ENCODE results near the gene C1orf105. TPM values are rescaled to one million over a fixed set of nuclear protein-coding genes. Genes with fewer than 3 reads are reported as not detected.

The C1orf105 gene
- total and polyA plus RNA-seq, 10 of the 15 experiments (the other 5 are each of a cell fraction or from before 2014, with no cell fraction given), result not detected

DNA sequence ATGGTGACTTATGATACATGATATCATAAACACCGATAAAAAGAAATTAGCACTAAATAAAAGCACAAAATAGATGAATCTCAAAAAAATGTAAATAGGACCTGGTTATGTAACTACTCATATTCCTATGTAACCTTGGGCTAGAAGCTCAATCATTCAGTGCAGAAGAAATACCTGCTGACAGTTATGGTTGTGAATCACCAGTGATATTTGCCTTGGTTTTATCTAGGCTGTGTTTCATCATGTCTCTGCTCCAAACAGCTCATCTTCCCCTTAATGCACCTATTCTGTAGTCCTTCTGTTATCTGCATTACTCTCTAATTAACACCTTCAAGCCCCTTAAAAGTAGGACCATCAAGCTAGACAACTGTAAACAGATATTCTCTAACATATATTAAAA lies 39.7 kb downstream of the C1orf105 start (continued):
- TF ChIP-seq RAD21 (IDR thresholded peaks at IDR 0.05; ENCODE audit: insufficient read depth, low read depth, low read length) (no peak), NFIC (IDR thresholded peaks at IDR 0.05; ENCODE audit: low read depth, low read length) (no peak), CHD2 (IDR thresholded peaks at IDR 0.05; ENCODE audit: borderline replicate concordance, low read depth, low read length) (no peak)
- TF ChIP-seq, protein P1, sequence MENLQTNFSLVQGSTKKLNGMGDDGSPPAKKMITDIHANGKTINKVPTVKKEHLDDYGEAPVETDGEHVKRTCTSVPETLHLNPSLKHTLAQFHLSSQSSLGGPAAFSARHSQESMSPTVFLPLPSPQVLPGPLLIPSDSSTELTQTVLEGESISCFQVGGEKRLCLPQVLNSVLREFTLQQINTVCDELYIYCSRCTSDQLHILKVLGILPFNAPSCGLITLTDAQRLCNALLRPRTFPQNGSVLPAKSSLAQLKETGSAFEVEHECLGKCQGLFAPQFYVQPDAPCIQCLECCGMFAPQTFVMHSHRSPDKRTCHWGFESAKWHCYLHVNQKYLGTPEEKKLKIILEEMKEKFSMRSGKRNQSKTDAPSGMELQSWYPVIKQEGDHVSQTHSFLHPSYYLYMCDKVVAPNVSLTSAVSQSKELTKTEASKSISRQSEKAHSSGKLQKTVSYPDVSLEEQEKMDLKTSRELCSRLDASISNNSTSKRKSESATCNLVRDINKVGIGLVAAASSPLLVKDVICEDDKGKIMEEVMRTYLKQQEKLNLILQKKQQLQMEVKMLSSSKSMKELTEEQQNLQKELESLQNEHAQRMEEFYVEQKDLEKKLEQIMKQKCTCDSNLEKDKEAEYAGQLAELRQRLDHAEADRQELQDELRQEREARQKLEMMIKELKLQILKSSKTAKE (IDR thresholded peaks at IDR 0.05; ENCODE audit: low read depth, poor library complexity, severe bottlenecking), result no peak

GRCh38 chr1:172460887-172461315 lies 40.4 kb downstream of the C1orf105 start:
- no peaks in the 10 kb centered on the region for H3K4me1 ChIP-seq (ENCODE audit: control insufficient read depth, insufficient read depth, low read length)
- H3K9ac ChIP-seq (ENCODE audit: control insufficient read depth, insufficient read depth, low read length), result no peak overlapping the region
- ChIA-PET RAD21 (ENCODE audit: unreplicated experiment) (interaction anchor here (1.3 kb wide), 1 partner anchor 10 kb away, joined by 3 read pairs; no protein-coding TSS in a partner anchor), POLR2A (no interaction called here), SMC1A (ENCODE audit: uncharacterized antibody, unreplicated experiment) (no interaction called here), CTCF (interaction anchor here (1.1 to 1.3 kb wide), 3 partner anchors 11 to 266 kb away, joined by 3 read pairs; no protein-coding TSS in a partner anchor)
- H3K27ac ChIP-seq (ENCODE audit: control insufficient read depth, insufficient read depth), result no peak overlapping the region
- H3K4me3 ChIP-seq, result no peak overlapping the region
- DNase-seq (ENCODE audit: low read depth, low spot score), result no peak
- 100% methylated on average over 1 of the region's 1 CpG for WGBS (ENCODE audit: insufficient coverage, insufficient replicate concordance, low lambda C conversion rate, missing lambda C conversion rate)
- ATAC-seq, result no peak
- intact Hi-C loops (cut with micrococcal nuclease; ENCODE audit: unreplicated experiment) (no loop called here), in situ Hi-C loops (cut with MboI) (no loop called here)
- no peak for TF ChIP-seq PAX5 (IDR thresholded peaks at IDR 0.05; ENCODE audit: borderline replicate concordance, low read depth, low read length)
- no peak for TF ChIP-seq CREB1 (IDR thresholded peaks at IDR 0.05; ENCODE audit: low read depth)
- TF ChIP-seq, protein P2, sequence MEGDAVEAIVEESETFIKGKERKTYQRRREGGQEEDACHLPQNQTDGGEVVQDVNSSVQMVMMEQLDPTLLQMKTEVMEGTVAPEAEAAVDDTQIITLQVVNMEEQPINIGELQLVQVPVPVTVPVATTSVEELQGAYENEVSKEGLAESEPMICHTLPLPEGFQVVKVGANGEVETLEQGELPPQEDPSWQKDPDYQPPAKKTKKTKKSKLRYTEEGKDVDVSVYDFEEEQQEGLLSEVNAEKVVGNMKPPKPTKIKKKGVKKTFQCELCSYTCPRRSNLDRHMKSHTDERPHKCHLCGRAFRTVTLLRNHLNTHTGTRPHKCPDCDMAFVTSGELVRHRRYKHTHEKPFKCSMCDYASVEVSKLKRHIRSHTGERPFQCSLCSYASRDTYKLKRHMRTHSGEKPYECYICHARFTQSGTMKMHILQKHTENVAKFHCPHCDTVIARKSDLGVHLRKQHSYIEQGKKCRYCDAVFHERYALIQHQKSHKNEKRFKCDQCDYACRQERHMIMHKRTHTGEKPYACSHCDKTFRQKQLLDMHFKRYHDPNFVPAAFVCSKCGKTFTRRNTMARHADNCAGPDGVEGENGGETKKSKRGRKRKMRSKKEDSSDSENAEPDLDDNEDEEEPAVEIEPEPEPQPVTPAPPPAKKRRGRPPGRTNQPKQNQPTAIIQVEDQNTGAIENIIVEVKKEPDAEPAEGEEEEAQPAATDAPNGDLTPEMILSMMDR (IDR thresholded peaks at IDR 0.05 in 2 of 3, conservative IDR thresholded peaks at IDR 0.05 in 1 of 3; ENCODE audit: control insufficient read depth in 2 of 3, extremely low read depth in 1 of 3, insufficient read depth in 1 of 3, low read depth in 3 of 3, low read length in 3 of 3), result no peak
- no peak for TF ChIP-seq NFXL1 (IDR thresholded peaks at IDR 0.05; ENCODE audit: borderline replicate concordance)
- TF ChIP-seq, protein P3, sequence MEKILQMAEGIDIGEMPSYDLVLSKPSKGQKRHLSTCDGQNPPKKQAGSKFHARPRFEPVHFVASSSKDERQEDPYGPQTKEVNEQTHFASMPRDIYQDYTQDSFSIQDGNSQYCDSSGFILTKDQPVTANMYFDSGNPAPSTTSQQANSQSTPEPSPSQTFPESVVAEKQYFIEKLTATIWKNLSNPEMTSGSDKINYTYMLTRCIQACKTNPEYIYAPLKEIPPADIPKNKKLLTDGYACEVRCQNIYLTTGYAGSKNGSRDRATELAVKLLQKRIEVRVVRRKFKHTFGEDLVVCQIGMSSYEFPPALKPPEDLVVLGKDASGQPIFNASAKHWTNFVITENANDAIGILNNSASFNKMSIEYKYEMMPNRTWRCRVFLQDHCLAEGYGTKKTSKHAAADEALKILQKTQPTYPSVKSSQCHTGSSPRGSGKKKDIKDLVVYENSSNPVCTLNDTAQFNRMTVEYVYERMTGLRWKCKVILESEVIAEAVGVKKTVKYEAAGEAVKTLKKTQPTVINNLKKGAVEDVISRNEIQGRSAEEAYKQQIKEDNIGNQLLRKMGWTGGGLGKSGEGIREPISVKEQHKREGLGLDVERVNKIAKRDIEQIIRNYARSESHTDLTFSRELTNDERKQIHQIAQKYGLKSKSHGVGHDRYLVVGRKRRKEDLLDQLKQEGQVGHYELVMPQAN (conservative IDR thresholded peaks at IDR 0.05), result no peak
- no peak for TF ChIP-seq NR2C2 (IDR thresholded peaks at IDR 0.05; ENCODE audit: borderline replicate concordance, control insufficient read depth, insufficient read length, low read depth)
- TF ChIP-seq RAD51 (IDR thresholded peaks at IDR 0.05), result no peak
- TF ChIP-seq ZNF274 (IDR thresholded peaks at IDR 0.05; ENCODE audit: insufficient read depth, insufficient read length), result no peak
- TF ChIP-seq, protein P1 (IDR thresholded peaks at IDR 0.05; ENCODE audit: low read depth, poor library complexity, severe bottlenecking), result no peak
- no peak for TF ChIP-seq JUNB (IDR thresholded peaks at IDR 0.05)
- no peaks in the 10 kb centered on the region for H3K79me2 ChIP-seq (ENCODE audit: control insufficient read depth, insufficient read depth, low read length)
- no peak overlapping the region for H3K4me2 ChIP-seq (ENCODE audit: control insufficient read depth, insufficient read depth)
- H3K27me3 ChIP-seq (replicated peaks in 1 of 2; ENCODE audit: control insufficient read depth in 2 of 2, insufficient read depth in 2 of 2, low read length in 1 of 2), result peaks cover 0 to 3% of the 10 kb centered on the region in 2 experiments
- BruUV-seq (replicated peaks), result no TSS peak
- H2AFZ ChIP-seq (ENCODE audit: control insufficient read depth, low read depth, low read length), result no peak overlapping the region
- no peak for FAIRE-seq
- H4K20me1 ChIP-seq (ENCODE audit: control insufficient read depth, insufficient read depth), result no peaks in the 10 kb centered on the region
- H3K36me3 ChIP-seq (ENCODE audit: control insufficient read depth in 2 of 2, insufficient read depth in 2 of 2, low read length in 1 of 2), result no peaks in the 10 kb centered on the region
- H3K9me3 ChIP-seq (replicated peaks; ENCODE audit: control insufficient read depth, insufficient read depth, low read length), result no peaks in the 10 kb centered on the region

Data from GM12878 (cell line).